MCF 10A (cell line): Measurements from ENCODE around the gene ZNF566. TPM values are rescaled to one million over a fixed set of nuclear protein-coding genes. Genes with fewer than 3 reads are reported as not detected.

Experiments used
- BruUV-seq: library from RNA; stranded (reverse); fragments of 400-500 nt; replicated peaks from 2 replicates; lab custom pipeline; 2021; lab: Mats Ljungman, UMichigan
- CTCF ChIA-PET: fragments of 300-600 bp; sonication (Branson Sonifier 250); formaldehyde crosslinking; extraction: SDS; loops from one replicate; lab custom pipeline; 2021; ENCODE audit warnings: antibody characterized with exemption, inconsistent platforms; lab: Yijun Ruan, JAX
- POLR2A ChIA-PET: fragments of 300-600, 350-650 bp; sonication (Branson Sonifier 250); formaldehyde crosslinking; extraction: SDS; loops from one replicate; lab custom pipeline; 2020; ENCODE audit warnings: antibody characterized with exemption, inconsistent platforms; lab: Yijun Ruan, JAX
- DNase-seq: peaks from one replicate; pipeline ENCODE4 v3.0.0-alpha.2; 2018; ENCODE audit not compliant: unreplicated experiment
- H3K27ac Mint-ChIP-seq: one replicate; pipeline ENCODE4 v1.8.0; 2022; ENCODE audit warnings: mild to moderate bottlenecking, low read depth, mixed read lengths; ENCODE audit not compliant: unreplicated experiment
- H3K27me3 Mint-ChIP-seq: one replicate; pipeline ENCODE4 v1.8.0; 2022; ENCODE audit warnings: mixed read lengths; ENCODE audit not compliant: insufficient read depth, unreplicated experiment
- H3K36me3 Mint-ChIP-seq: one replicate; pipeline ENCODE4 v1.8.0; 2022; ENCODE audit warnings: mild to moderate bottlenecking, moderate library complexity, mixed read lengths; ENCODE audit not compliant: insufficient read depth, unreplicated experiment
- H3K4me1 Mint-ChIP-seq: one replicate; pipeline ENCODE4 v1.8.0; 2022; ENCODE audit warnings: mixed read lengths; ENCODE audit not compliant: insufficient read depth, unreplicated experiment
- H3K4me3 Mint-ChIP-seq: one replicate; pipeline ENCODE4 v1.8.0; 2022; ENCODE audit warnings: mild to moderate bottlenecking, moderate library complexity, mixed read lengths; ENCODE audit not compliant: unreplicated experiment
- H3K9me3 Mint-ChIP-seq: one replicate; pipeline ENCODE4 v1.8.0; 2022; ENCODE audit warnings: mixed read lengths; ENCODE audit not compliant: unreplicated experiment
- CTCF ChIP-seq: fragments of 200-600 bp; IDR thresholded peaks from one replicate; pipeline ENCODE4 v1.8.0; 2022; ENCODE audit warnings: antibody characterized with exemption, mild to moderate bottlenecking; ENCODE audit not compliant: unreplicated experiment
- intact Hi-C: fragments of 100-400 bp; cut with micrococcal nuclease; formaldehyde crosslinking; loops from 2 replicates; pipeline ENCODE4 v1.14.1; 2022
- total RNA-seq: library from RNA; stranded (reverse); gene quantifications from 2 replicates; pipeline ENCODE4 v1.2.3, GENCODE V29; 2022

The ZNF566 gene
- total RNA-seq, 1 experiment from 2014 or later, result 6.6 TPM

- Mint-ChIP-seq H3K27ac (no peak overlapping the region), H3K36me3 (no peaks in the 10 kb centered on the region), H3K4me1 (no peaks in the 10 kb centered on the region), H3K9me3 (peaks cover 34% of the 10 kb centered on the region), H3K4me3 (no peak overlapping the region), H3K27me3 (no peaks in the 10 kb centered on the region)
- no peak for DNase-seq
- intact Hi-C loops, result no loop called here
- ChIA-PET POLR2A (no interaction called here), CTCF (no interaction called here)
- no TSS peak for BruUV-seq
- no peak for TF ChIP-seq CTCF
Observed at GRCh38 chr19:36401475-36401874, 87.9 kb downstream of the ZNF566 start.

- DNase-seq, result no peak
- TF ChIP-seq CTCF, result no peak
- H3K27ac Mint-ChIP-seq, result no peak overlapping the region
- ChIA-PET POLR2A (no interaction called here), CTCF (interaction anchor here (0.7 kb wide), 1 partner anchor 15 kb away, joined by 3 read pairs; no protein-coding TSS in a partner anchor)
- no peak overlapping the region for H3K4me3 Mint-ChIP-seq
- H3K27me3 Mint-ChIP-seq, result no peaks in the 10 kb centered on the region
- BruUV-seq, result no TSS peak
- no peaks in the 10 kb centered on the region for H3K36me3 Mint-ChIP-seq
- peaks cover 37% of the 10 kb centered on the region for H3K9me3 Mint-ChIP-seq
- H3K4me1 Mint-ChIP-seq, result no peaks in the 10 kb centered on the region
- intact Hi-C loops, result no loop called here
Observed at GRCh38 chr19:36398571-36398970, 90.8 kb downstream of the ZNF566 start.

Other genes with a start within 250 kb of the ZNF566 start
- 1.5 and 1.7 TPM in 2 replicates for gene ZFP14, start 110.4 kb downstream of the ZNF566 start, total RNA-seq
- 0.32 and 0.37 TPM in 2 replicates for gene ZFP82, start 70.9 kb downstream of the ZNF566 start, total RNA-seq
- 13.8 and 14.5 TPM in 2 replicates for gene ZNF260, start 38.7 kb upstream of the ZNF566 start, total RNA-seq
- 11.4 and 12.8 TPM in 2 replicates for gene ZNF529, start 83.7 kb upstream of the ZNF566 start, total RNA-seq
- 0.51 and 0.81 TPM in 2 replicates for gene ZNF382, start 115.8 kb upstream of the ZNF566 start, total RNA-seq
- 7.3 and 9.6 TPM in 2 replicates for gene ZNF461, start 177.3 kb upstream of the ZNF566 start, total RNA-seq
- 6.1 and 6.6 TPM in 2 replicates for gene ZNF567, start 198.1 kb upstream of the ZNF566 start, total RNA-seq